ENCODE data around the gene ASPDH. TPM values are rescaled to one million over a fixed set of nuclear protein-coding genes. Genes with fewer than 3 reads are reported as not detected.

The ASPDH gene
- total and polyA plus RNA-seq, 2 donors (not counting 1 experiment from before 2014, with no cell fraction given): not detected

GRCh38 chr19:50517704-50518075 is 4.0 kb upstream of the ASPDH start:
- ChIA-PET CTCF (interaction anchor here (0.5 kb wide), 1 partner anchor 296 kb away, joined by 3 read pairs; no protein-coding TSS in a partner anchor), POLR2A (no interaction called here)
- no peak overlapping the region for H3K9ac ChIP-seq (ENCODE audit: low read length)
- H4K20me1 ChIP-seq (ENCODE audit: control insufficient read depth, insufficient read depth, low read length, poor library complexity, severe bottlenecking): no peaks in the 10 kb centered on the region
- no peak overlapping the region for H2AFZ ChIP-seq (ENCODE audit: insufficient read depth, low read depth, low read length, poor library complexity, severe bottlenecking)
- H3K36me3 ChIP-seq (replicated peaks in 1 of 2; ENCODE audit: control extremely low read depth in 1 of 2, control insufficient read depth in 1 of 2, extremely low read depth in 1 of 2, insufficient read depth in 2 of 2, low read length in 1 of 2): no peaks in the 10 kb centered on the region
- no peak overlapping the region for H3K4me3 ChIP-seq (ENCODE audit: control extremely low read depth in 1 of 5, extremely low read depth in 1 of 5, insufficient read depth in 1 of 5, low read depth in 2 of 5, low read length in 4 of 5)
- TF ChIP-seq EZH2 (IDR thresholded peaks at IDR 0.05; ENCODE audit: borderline replicate concordance, insufficient read depth, low read depth, low read length, poor library complexity, severe bottlenecking): no peak
- TF ChIP-seq CTCF (IDR thresholded peaks at IDR 0.05): no peak
- DNase-seq: no peak
- H3K4me1 ChIP-seq (ENCODE audit: control insufficient read depth in 2 of 2, insufficient read depth in 2 of 2, low read length in 2 of 2): no peaks in the 10 kb centered on the region
- peaks cover 0 to 7% (median 0%) of the 10 kb centered on the region in 3 donors for H3K9me3 ChIP-seq (ENCODE audit: control extremely low read depth in 1 of 3, control insufficient read depth in 2 of 3, insufficient read depth in 1 of 3, low read length in 2 of 3)
- H3K4me1 Mint-ChIP-seq: no peaks in the 10 kb centered on the region
- WGBS (ENCODE audit: insufficient coverage): 97% methylated on average over 35 of the region's 37 CpGs
- H3K4me3 Mint-ChIP-seq: no peak overlapping the region
- H3K27me3 ChIP-seq (replicated peaks in 1 of 4; ENCODE audit: control extremely low read depth in 1 of 4, control insufficient read depth in 3 of 4, insufficient read depth in 4 of 4, low read length in 3 of 4): peaks cover 0 to 28% (median 2%) of the 10 kb centered on the region in 4 experiments
- H3K4me2 ChIP-seq (replicated peaks; ENCODE audit: low read depth, low read length, poor library complexity, severe bottlenecking): no peak overlapping the region
- no peaks in the 10 kb centered on the region for H3K79me2 ChIP-seq (ENCODE audit: control insufficient read depth, insufficient read depth, low read length)
- intact Hi-C loops (cut with micrococcal nuclease): no loop called here
- no peak for ATAC-seq (ENCODE audit: low read depth)
- H3K27me3 Mint-ChIP-seq: peaks cover 3% of the 10 kb centered on the region
- H3K27ac Mint-ChIP-seq: no peak overlapping the region
- H3K27ac ChIP-seq (ENCODE audit: low read length in 2 of 2): no peak overlapping the region
- H3K9me3 Mint-ChIP-seq (ENCODE audit: insufficient read depth): no peaks in the 10 kb centered on the region

GRCh38 chr19:50516964-50517703 is 3.4 kb upstream of the ASPDH start:
- Mint-ChIP-seq H3K9me3 (ENCODE audit: insufficient read depth) (no peaks in the 10 kb centered on the region), H3K27me3 (peaks cover 3% of the 10 kb centered on the region), H3K27ac (no peak overlapping the region), H3K4me3 (no peak overlapping the region), H3K4me1 (no peaks in the 10 kb centered on the region)
- H3K27ac ChIP-seq (ENCODE audit: low read length in 2 of 2): no peak overlapping the region
- ChIA-PET CTCF (no interaction called here), POLR2A (no interaction called here)
- H3K9me3 ChIP-seq (ENCODE audit: control extremely low read depth in 1 of 3, control insufficient read depth in 2 of 3, insufficient read depth in 1 of 3, low read length in 2 of 3): peaks cover 0 to 11% (median 0%) of the 10 kb centered on the region in 3 donors
- no peak overlapping the region for H3K4me2 ChIP-seq (replicated peaks; ENCODE audit: low read depth, low read length, poor library complexity, severe bottlenecking)
- no peaks in the 10 kb centered on the region for H4K20me1 ChIP-seq (ENCODE audit: control insufficient read depth, insufficient read depth, low read length, poor library complexity, severe bottlenecking)
- WGBS (ENCODE audit: insufficient coverage): 82% methylated on average over 28 of the region's 53 CpGs
- intact Hi-C loops (cut with micrococcal nuclease): no loop called here
- no peaks in the 10 kb centered on the region for H3K36me3 ChIP-seq (replicated peaks in 1 of 2; ENCODE audit: control extremely low read depth in 1 of 2, control insufficient read depth in 1 of 2, extremely low read depth in 1 of 2, insufficient read depth in 2 of 2, low read length in 1 of 2)
- no peak for DNase-seq
- ATAC-seq (ENCODE audit: low read depth): no peak
- no peaks in the 10 kb centered on the region for H3K79me2 ChIP-seq (ENCODE audit: control insufficient read depth, insufficient read depth, low read length)
- H3K9ac ChIP-seq (ENCODE audit: low read length): no peak overlapping the region
- peaks cover under 1% of the 10 kb centered on the region in 2 donors for H3K4me1 ChIP-seq (ENCODE audit: control insufficient read depth in 2 of 2, insufficient read depth in 2 of 2, low read length in 2 of 2)
- TF ChIP-seq CTCF (IDR thresholded peaks at IDR 0.05) (no peak), EZH2 (IDR thresholded peaks at IDR 0.05; ENCODE audit: borderline replicate concordance, insufficient read depth, low read depth, low read length, poor library complexity, severe bottlenecking) (no peak)
- H3K27me3 ChIP-seq (replicated peaks in 1 of 4; ENCODE audit: control extremely low read depth in 1 of 4, control insufficient read depth in 3 of 4, insufficient read depth in 4 of 4, low read length in 3 of 4): peaks cover 0 to 28% (median 2%) of the 10 kb centered on the region in 4 experiments
- H3K4me3 ChIP-seq (ENCODE audit: control extremely low read depth in 1 of 5, extremely low read depth in 1 of 5, insufficient read depth in 1 of 5, low read depth in 2 of 5, low read length in 4 of 5): no peak overlapping the region
- H2AFZ ChIP-seq (ENCODE audit: insufficient read depth, low read depth, low read length, poor library complexity, severe bottlenecking): no peak overlapping the region
